ENCODE results near the gene KRTAP24-1. TPM values are rescaled to one million over a fixed set of nuclear protein-coding genes. Genes with fewer than 3 reads are reported as not detected.

KRTAP24-1 gene, protein sequence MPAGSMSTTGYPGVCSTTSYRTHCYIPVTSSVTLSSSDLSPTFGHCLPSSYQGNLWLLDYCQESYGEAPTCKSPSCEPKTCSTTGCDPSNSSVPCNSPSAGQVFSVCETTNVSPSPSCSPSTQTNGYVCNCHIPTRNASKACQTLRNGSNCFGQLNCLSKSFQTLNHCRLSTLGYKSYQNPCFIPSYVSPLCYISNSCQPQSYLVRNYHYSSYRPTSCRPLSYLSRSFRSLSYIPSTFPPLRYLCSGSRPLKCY
- not detected in 5 replicates for total RNA-seq (2022; extraction: Qiagen RNA extraction)

DNA sequence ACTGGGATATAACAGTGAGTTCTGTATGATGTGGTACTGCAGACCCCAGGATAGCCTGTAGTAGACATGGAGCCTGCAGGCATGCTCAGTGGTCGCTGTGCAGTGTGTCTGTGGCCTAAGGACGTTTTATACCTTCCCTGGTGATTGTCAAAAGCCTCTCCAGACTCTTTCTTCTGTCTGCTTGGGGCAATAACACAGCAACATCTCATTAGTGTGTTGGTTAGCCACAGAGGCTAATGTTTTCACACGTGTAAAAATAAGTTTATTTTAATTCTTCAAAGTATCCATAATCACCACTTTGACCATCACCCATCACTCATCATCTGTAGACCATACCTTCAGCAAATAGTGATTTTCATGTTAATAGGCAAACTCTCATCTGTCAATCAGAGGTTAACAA lies at the start of gene KRTAP24-1:
TSS of gene KRTAP24-1 (minus strand) at position 101 of the 400 bp plus-strand sequence. CDS start at position 83, 18 bp downstream.

DNA sequence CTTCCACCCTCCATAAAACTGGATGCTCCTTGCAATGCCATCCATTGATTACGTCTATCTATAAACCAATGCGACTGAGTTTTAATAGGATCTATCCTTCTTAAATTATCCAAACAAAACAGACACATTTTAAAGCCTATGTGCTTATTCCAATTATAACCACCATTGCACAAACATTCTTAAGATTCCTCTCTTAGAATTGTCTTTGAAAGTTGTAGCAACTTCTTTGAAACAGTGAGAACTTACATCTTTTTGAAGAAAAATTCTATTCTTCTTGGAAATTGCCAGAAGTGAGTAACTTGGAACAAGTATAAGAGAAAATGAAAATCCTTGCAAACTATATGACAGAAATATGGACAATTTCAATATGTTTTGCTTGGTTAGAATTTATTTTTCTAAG lies 37.5 kb upstream of the KRTAP24-1 start, which contains the start of gene KRTAP26-1:
TSS of gene KRTAP26-1 (minus strand) at position 101 of the 400 bp plus-strand sequence. CDS start 280 bp downstream, outside the sequence.

DNA sequence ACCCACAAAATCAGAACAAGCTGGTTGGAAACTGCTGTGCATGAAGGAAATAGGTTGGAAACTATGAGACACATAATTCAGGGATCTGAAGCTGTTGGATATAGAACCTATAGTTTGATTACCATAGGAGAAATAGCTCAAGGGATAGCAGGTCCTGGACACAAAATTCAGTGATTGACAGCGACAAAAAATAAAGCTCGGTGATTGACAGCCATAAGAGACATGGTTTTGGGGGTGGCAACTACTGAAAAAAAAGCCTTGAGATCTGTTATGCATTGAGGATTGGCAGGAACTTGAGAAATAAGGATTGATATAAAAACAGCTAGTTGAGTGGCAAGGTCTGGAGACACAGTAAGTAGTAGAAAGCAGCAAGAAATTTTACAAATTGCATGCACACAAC lies 6.5 kb upstream of the KRTAP24-1 start, which contains the start of gene KRTAP25-1:
TSS of gene KRTAP25-1 (minus strand) at position 300 of the 400 bp plus-strand sequence. CDS start at position 276, 24 bp downstream.

Other genes with a start within 250 kb of the KRTAP24-1 start
- not detected in 5 replicates for gene CLDN17, start 116.1 kb downstream of the KRTAP24-1 start, total RNA-seq (2022; extraction: Qiagen RNA extraction)
- not detected in 5 replicates for gene CLDN8, start 66.9 kb downstream of the KRTAP24-1 start, total RNA-seq (2022; extraction: Qiagen RNA extraction)
- not detected in 5 replicates for gene KRTAP25-1, start 6.6 kb upstream of the KRTAP24-1 start, total RNA-seq (2022; extraction: Qiagen RNA extraction)
- not detected in 5 replicates for gene KRTAP26-1, start 37.4 kb upstream of the KRTAP24-1 start, total RNA-seq (2022; extraction: Qiagen RNA extraction)
- gene KRTAP27-1, start 54.7 kb upstream of the KRTAP24-1 start, total RNA-seq (2022; extraction: Qiagen RNA extraction): not detected in 5 replicates
- not detected in 5 replicates for gene KRTAP23-1, start 65.7 kb upstream of the KRTAP24-1 start, total RNA-seq (2022; extraction: Qiagen RNA extraction)
- not detected in 5 replicates for gene KRTAP13-2, start 89.3 kb upstream of the KRTAP24-1 start, total RNA-seq (2022; extraction: Qiagen RNA extraction)
- gene KRTAP13-1, start 113.1 kb upstream of the KRTAP24-1 start, total RNA-seq (2022; extraction: Qiagen RNA extraction): not detected in 5 replicates
- not detected in 5 replicates for gene KRTAP13-3, start 143.0 kb upstream of the KRTAP24-1 start, total RNA-seq (2022; extraction: Qiagen RNA extraction)
- gene KRTAP13-4, start 147.3 kb upstream of the KRTAP24-1 start, total RNA-seq (2022; extraction: Qiagen RNA extraction): not detected in 5 replicates
- gene KRTAP15-1, start 157.3 kb upstream of the KRTAP24-1 start, total RNA-seq (2022; extraction: Qiagen RNA extraction): not detected in 5 replicates
- gene KRTAP19-1, start 197.4 kb upstream of the KRTAP24-1 start, total RNA-seq (2022; extraction: Qiagen RNA extraction): not detected in 5 replicates
- gene KRTAP19-2, start 204.5 kb upstream of the KRTAP24-1 start, total RNA-seq (2022; extraction: Qiagen RNA extraction): not detected in 5 replicates
- gene KRTAP19-3, start 209.1 kb upstream of the KRTAP24-1 start, total RNA-seq (2022; extraction: Qiagen RNA extraction): not detected in 5 replicates
- gene KRTAP19-4, start 214.2 kb upstream of the KRTAP24-1 start, total RNA-seq (2022; extraction: Qiagen RNA extraction): not detected in 5 replicates
- not detected in 5 replicates for gene KRTAP19-5, start 219.2 kb upstream of the KRTAP24-1 start, total RNA-seq (2022; extraction: Qiagen RNA extraction)